AG04449 (cell line): ENCODE data around the gene FRMD4A.

Experiments used
- CTCF ChIA-PET: fragments of 350-600 bp; formaldehyde crosslinking; extraction: SDS; loops from one replicate; lab custom pipeline; 2021; ENCODE audit warnings: antibody characterized with exemption; lab: Yijun Ruan, JAX
- POLR2A ChIA-PET: fragments of 400-600, 350-600 bp; formaldehyde crosslinking; extraction: SDS; loops from one replicate; lab custom pipeline; 2020; ENCODE audit warnings: antibody characterized with exemption, inconsistent platforms; lab: Yijun Ruan, JAX
- DNase-seq: peaks from one replicate; pipeline ENCODE4 v3.0.0-alpha.2; 2010; ENCODE audit warnings: low read depth, low spot score
- H3K4me3 ChIP-seq: 2 replicates; pipeline ENCODE4 v1.5.1; 2011; ENCODE audit warnings: low read depth, mild to moderate bottlenecking, control low read depth, low read length
- CTCF ChIP-seq: IDR thresholded peaks from one replicate; pipeline ENCODE4 v1.5.1; 2011; ENCODE audit warnings: mild to moderate bottlenecking, moderate library complexity, low read length, control low read depth, inconsistent platforms; ENCODE audit not compliant: insufficient read depth; ENCODE audit errors: missing control alignments

Gene FRMD4A

GRCh38 chr10:14330388-14331061 is at the start of gene FRMD4A:
Gene FRMD4A, minus strand, starts transcription at chr10:14330924.
- DNase-seq, result no peak
- no peak for TF ChIP-seq CTCF
- ChIA-PET POLR2A (no interaction called here), CTCF (no interaction called here)
- no peak within 1 kb of the TSS for H3K4me3 ChIP-seq

- ChIA-PET CTCF (no interaction called here), POLR2A (no interaction called here)
- no peak overlapping the region for H3K4me3 ChIP-seq
- no peak for TF ChIP-seq CTCF
- no peak for DNase-seq
These were observed 49.0 kb upstream of the FRMD4A start for GRCh38 chr10:14379556-14380280.

GRCh38 chr10:14378387-14378960 is 47.8 kb upstream of the FRMD4A start:
- POLR2A ChIA-PET, result no interaction called here
- no peak for TF ChIP-seq CTCF
- CTCF ChIA-PET, result no interaction called here
- no peak for DNase-seq
- H3K4me3 ChIP-seq, result no peak overlapping the region

- TF ChIP-seq CTCF, result no peak
- no peak for DNase-seq
- CTCF ChIA-PET, result no interaction called here
- H3K4me3 ChIP-seq, result no peak overlapping the region
- POLR2A ChIA-PET, result no interaction called here
These were observed 47.0 kb upstream of the FRMD4A start for GRCh38 chr10:14377591-14378175.

- no peak overlapping the region for H3K4me3 ChIP-seq
- ChIA-PET CTCF (interaction anchor here (0.9 kb wide), 1 partner anchor 11 kb away, joined by 3 read pairs; no protein-coding TSS in a partner anchor), POLR2A (no interaction called here)
- no peak for TF ChIP-seq CTCF
- DNase-seq, result no peak
These were observed 44.2 kb upstream of the FRMD4A start for GRCh38 chr10:14374745-14375445.
